ENCODE results near the gene OR7A5.

- no peak for TF ChIP-seq EZH2 (IDR thresholded peaks at IDR 0.05; ENCODE audit: insufficient read depth, poor library complexity, severe bottlenecking)
- TF ChIP-seq EZH2phosphoT487 (IDR thresholded peaks at IDR 0.05; ENCODE audit: insufficient read depth, low read depth) = no peak
These were observed at the start of gene OR7A5, which contains the start of gene OR7C1 for GRCh38 chr19:14835011-14835410.

Measured in GM23248 (cell line).